Gastrocnemius medialis (tissue), 4 donors: ENCODE results near the gene BBS4. TPM values are rescaled to one million over a fixed set of nuclear protein-coding genes. Genes with fewer than 3 reads are reported as not detected.

Experiments
- ATAC-seq, 2 donors: fragments of 150-250 bp; one replicate each; pipeline ENCODE4 v1.9.1; 2016
- DNase-seq, 2 donors: peaks; one replicate each; pipeline ENCODE4 v3.0.0-alpha.2; 2019
- H3K27ac ChIP-seq, 4 donors: fragments of 200-600 bp; sonication (generic); 1 replicate in 1 of 4; 2 replicates in 3 of 4; pipeline ENCODE4 v1.5.1; 2016 to 2018; ENCODE audit warnings: mild to moderate bottlenecking in 2 of 4, moderate library complexity in 1 of 4
- H3K27me3 ChIP-seq, 3 donors: fragments of 200-600 bp; sonication (generic) in 2 of 3; 1 replicate in 1 of 3; 2 replicates in 2 of 3; pipeline versions ENCODE4 v1.5.1 to v1.6.0; 2016 to 2019; ENCODE audit warnings: mild to moderate bottlenecking in 1 of 3, moderate library complexity in 1 of 3
- H3K36me3 ChIP-seq, 2 donors: fragments of 200-600 bp; sonication (generic) in 1 of 2; one replicate each; pipeline ENCODE4 v1.5.1; 2017 to 2018
- H3K4me1 ChIP-seq, 2 donors: fragments of 200-600 bp; sonication (generic) in 1 of 2; one replicate each; pipeline ENCODE4 v1.5.1; 2016 to 2017; ENCODE audit warnings: mild to moderate bottlenecking in 2 of 2
- H3K4me3 ChIP-seq, 4 donors: fragments of 200-600 bp; sonication (generic) in 3 of 4; 1 replicate in 1 of 4; 2 replicates in 3 of 4; pipeline ENCODE4 v1.5.1; 2016 to 2019; ENCODE audit warnings: mild to moderate bottlenecking in 2 of 4
- H3K9me3 ChIP-seq, 3 donors: fragments of 200-600 bp; sonication (generic) in 2 of 3; 1 replicate in 1 of 3; 2 replicates in 2 of 3; pipeline ENCODE4 v1.5.1; 2016 to 2019
- POLR2A ChIP-seq, 2 donors: fragments of 450-650 bp; IDR thresholded peaks; one replicate each; pipeline ENCODE4 v1.6.1; 2017; ENCODE audit warnings: antibody characterized with exemption in 2 of 2, mild to moderate bottlenecking in 2 of 2, moderate library complexity in 2 of 2
- in situ Hi-C, 4 donors: fragments of 200-750 bp; cut with MboI; loops; one replicate each; pipeline versions ENCODE4 v1.15.0 to v1.8.0; 2017; ENCODE audit warnings: low sequenced_read_pairs in 4 of 4
- intact Hi-C: fragments of 100-400 bp; cut with DNase I; formaldehyde crosslinking; loops from one replicate; pipeline ENCODE4 v1.15.1; 2023; ENCODE audit warnings: low total_unique reads
- total RNA-seq, 4 donors: library from RNA; depleted of rRNA; stranded (reverse); fragments of >200 nt; gene quantifications; one replicate each; pipeline versions ENCODE4 v1.1.0 to v1.2.3, GENCODE V29; 2016
- TF ChIP-seq, protein P1 (sequence below), 5 experiments: fragments of 450-650 bp in 3 of 5; fragments of 200-600 bp in 2 of 5; sonication (generic) in 2 of 5; IDR thresholded peaks in 4 of 5; conservative IDR thresholded peaks in 1 of 5; 1 replicate in 4 of 5; 2 replicates in 1 of 5; pipeline ENCODE4 v1.5.1; 2016 to 2019; ENCODE audit warnings: antibody characterized with exemption in 5 of 5, mild to moderate bottlenecking in 3 of 5, moderate library complexity in 3 of 5

The BBS4 gene
- total RNA-seq, 4 donors from 2014 or later = 21.6 to 37.0 (median 28.7) TPM

DNA sequence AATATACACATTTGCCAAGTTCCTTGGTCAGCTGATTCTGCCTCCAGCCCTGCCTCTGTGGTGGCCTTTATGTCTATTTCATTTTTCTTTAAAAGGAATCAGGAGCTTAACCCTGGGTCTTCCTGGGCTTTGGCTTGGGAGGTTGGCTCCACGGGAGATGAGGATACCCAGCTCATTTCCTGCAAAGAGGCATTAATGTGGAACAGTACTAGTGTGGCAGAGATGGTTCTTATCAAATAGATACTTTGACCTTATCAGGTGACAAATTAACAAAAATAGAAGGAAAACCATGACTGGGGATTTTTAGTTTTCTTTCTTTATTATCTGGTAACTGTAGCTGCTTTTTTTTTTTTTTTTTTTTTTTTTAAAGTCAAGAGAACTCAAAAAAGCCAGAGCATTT is 42.8 kb downstream of the BBS4 start:
- DNase-seq = no peak
- H3K9me3 ChIP-seq = no peaks in the 10 kb centered on the region
- in situ Hi-C loops (no loop called here), intact Hi-C loops (no loop called here)
- H3K4me3 ChIP-seq = no peak overlapping the region
- H3K27me3 ChIP-seq = no peaks in the 10 kb centered on the region
- no peaks in the 10 kb centered on the region for H3K4me1 ChIP-seq
- TF ChIP-seq POLR2A (IDR thresholded peaks at IDR 0.05) = no peak
- TF ChIP-seq, protein P1, sequence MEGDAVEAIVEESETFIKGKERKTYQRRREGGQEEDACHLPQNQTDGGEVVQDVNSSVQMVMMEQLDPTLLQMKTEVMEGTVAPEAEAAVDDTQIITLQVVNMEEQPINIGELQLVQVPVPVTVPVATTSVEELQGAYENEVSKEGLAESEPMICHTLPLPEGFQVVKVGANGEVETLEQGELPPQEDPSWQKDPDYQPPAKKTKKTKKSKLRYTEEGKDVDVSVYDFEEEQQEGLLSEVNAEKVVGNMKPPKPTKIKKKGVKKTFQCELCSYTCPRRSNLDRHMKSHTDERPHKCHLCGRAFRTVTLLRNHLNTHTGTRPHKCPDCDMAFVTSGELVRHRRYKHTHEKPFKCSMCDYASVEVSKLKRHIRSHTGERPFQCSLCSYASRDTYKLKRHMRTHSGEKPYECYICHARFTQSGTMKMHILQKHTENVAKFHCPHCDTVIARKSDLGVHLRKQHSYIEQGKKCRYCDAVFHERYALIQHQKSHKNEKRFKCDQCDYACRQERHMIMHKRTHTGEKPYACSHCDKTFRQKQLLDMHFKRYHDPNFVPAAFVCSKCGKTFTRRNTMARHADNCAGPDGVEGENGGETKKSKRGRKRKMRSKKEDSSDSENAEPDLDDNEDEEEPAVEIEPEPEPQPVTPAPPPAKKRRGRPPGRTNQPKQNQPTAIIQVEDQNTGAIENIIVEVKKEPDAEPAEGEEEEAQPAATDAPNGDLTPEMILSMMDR (IDR thresholded peaks at IDR 0.05 in 4 of 5, conservative IDR thresholded peaks at IDR 0.05 in 1 of 5) = no peak
- ATAC-seq = no peak
- H3K36me3 ChIP-seq = peaks cover 0 to 30% of the 10 kb centered on the region in 2 donors
- no peak overlapping the region for H3K27ac ChIP-seq

DNA sequence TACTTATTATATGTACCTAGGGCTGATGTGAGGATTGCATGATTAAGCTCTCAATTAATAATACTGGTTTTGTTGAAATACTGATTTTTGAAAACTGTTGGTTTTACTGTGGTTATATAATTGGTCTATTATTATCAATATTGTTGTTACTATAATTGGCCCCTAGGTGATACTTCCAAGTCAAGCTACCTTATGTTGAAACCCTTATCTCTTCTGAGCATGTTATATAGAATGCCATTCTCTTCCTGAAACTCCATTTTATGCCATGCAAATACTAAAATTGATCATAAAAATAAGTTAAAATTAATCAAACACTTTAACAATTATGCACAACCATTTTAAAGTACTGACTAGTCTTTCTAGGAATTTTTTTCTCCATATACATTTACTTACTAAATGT is 46.1 kb downstream of the BBS4 start:
- ATAC-seq = no peak
- in situ Hi-C loops = no loop called here

DNA sequence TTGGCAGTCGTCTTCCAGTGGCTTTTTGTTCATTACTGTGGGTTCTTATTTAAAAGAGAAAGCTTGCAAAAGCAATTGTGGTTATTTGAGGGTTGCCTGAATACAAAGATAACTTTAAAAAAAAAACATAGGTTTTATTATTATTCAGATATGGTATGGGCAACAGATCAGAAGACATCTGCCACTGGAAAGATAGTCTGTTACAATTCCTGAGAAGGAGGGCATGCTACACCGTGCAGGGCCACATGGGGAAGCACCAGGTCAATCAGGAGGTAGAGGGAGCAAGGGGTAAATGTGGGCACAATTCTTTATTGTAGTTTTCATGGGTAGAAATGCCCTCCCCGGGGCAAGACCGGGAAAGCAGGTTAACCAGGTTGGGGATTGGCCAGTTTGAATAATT is 46.5 kb downstream of the BBS4 start:
- Histone ChIP-seq H3K9me3 (no peaks in the 10 kb centered on the region), H3K4me1 (no peaks in the 10 kb centered on the region), H3K27ac (no peak overlapping the region), H3K4me3 (no peak overlapping the region), H3K27me3 (no peaks in the 10 kb centered on the region), H3K36me3 (peaks cover 0 to 42% of the 10 kb centered on the region in 2 donors)
- TF ChIP-seq POLR2A (IDR thresholded peaks at IDR 0.05) = no peak
- TF ChIP-seq, protein P1 (IDR thresholded peaks at IDR 0.05 in 4 of 5, conservative IDR thresholded peaks at IDR 0.05 in 1 of 5) = no peak
- in situ Hi-C loops = no loop called here
- DNase-seq (no peak), ATAC-seq (no peak)
- intact Hi-C loops = no loop called here

More for the DNA sequence above, 46.1 kb downstream of the BBS4 start:
- intact Hi-C loops = no loop called here
- H3K4me1 ChIP-seq = no peaks in the 10 kb centered on the region
- no peak for DNase-seq
- H3K27me3 ChIP-seq = no peaks in the 10 kb centered on the region
- peaks cover 0 to 40% of the 10 kb centered on the region in 2 donors for H3K36me3 ChIP-seq
- H3K4me3 ChIP-seq = no peak overlapping the region
- TF ChIP-seq, protein P1 (IDR thresholded peaks at IDR 0.05 in 4 of 5, conservative IDR thresholded peaks at IDR 0.05 in 1 of 5) = no peak
- no peaks in the 10 kb centered on the region for H3K9me3 ChIP-seq
- no peak overlapping the region for H3K27ac ChIP-seq

DNA sequence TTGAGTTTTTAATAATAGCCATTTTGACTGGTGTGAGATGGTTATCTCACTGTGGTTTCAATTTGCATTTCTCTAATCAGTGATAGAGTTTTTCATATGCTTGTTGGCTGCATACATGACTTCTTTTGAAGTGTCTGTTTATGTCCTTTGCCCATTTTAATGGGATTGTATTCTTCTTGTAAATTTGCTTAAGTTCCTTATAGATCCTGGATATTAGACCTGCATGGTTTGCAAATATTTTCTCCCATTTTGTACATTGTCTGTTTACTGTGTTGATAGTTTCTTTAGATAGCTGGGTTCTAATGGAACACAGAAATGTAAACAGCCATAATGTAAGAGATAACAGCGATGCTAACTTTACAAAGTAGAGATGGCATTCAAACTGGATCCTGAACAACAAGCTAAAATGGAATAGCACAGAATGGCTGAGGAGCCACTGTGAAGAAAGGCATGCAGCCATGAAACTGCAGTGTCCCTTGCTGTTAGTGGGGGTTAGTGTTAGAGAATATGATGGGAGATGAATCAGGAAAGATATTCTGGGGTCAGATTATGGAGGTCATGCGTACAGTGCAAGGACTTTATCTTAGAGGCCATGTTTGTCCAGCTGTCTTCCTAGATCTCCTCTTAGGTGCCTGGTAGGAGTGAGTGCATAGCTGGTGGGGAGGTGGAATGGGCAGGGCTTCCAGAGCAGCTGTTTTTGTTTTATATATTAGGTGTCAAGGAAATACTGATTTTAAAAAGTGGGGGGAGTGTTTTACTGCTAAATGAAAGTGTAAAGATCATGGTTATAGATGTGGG is 48.1 kb downstream of the BBS4 start:
- intact Hi-C loops = no loop called here

More for the DNA sequence above, 48.1 kb downstream of the BBS4 start:
- DNase-seq (no peak), ATAC-seq (no peak)
- Histone ChIP-seq H3K4me1 (no peaks in the 10 kb centered on the region), H3K4me3 (no peak overlapping the region), H3K9me3 (no peaks in the 10 kb centered on the region), H3K27me3 (no peaks in the 10 kb centered on the region), H3K27ac (no peak overlapping the region), H3K36me3 (peaks cover 0 to 45% of the 10 kb centered on the region in 2 donors)
- in situ Hi-C loops = no loop called here
- TF ChIP-seq, protein P1 (IDR thresholded peaks at IDR 0.05 in 4 of 5, conservative IDR thresholded peaks at IDR 0.05 in 1 of 5) = no peak
- no peak for TF ChIP-seq POLR2A (IDR thresholded peaks at IDR 0.05)
